ENCODE measurements around the gene PDSS2. TPM values are rescaled to one million over a fixed set of nuclear protein-coding genes. Genes with fewer than 3 reads are reported as not detected.

PDSS2 gene
- total RNA-seq, 2 donors from 2014 or later: 8.2 to 13.7 TPM

DNA sequence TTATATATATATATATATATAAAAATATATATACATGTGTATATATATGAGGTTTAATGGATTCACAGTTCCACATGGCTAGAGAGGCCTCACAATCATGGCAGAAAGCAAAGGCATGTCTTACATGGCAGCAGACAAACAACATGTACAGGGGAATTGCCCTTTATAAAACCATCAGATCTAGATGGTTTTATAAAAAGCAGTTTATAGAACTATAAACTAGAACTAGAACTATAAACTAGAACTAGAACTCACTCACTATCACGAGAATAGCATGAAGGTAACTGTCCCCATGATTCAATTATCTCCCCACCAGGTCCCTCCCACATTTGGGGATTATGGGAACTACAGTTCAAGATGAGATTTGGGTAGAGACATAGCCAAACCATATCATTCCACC lies 56.8 kb downstream of the PDSS2 start:
- H3K27me3 Mint-ChIP-seq (ENCODE audit: insufficient read depth): no peaks in the 10 kb centered on the region
- Histone ChIP-seq H3K27me3 (ENCODE audit: control insufficient read depth, insufficient read depth, low read length, poor library complexity, severe bottlenecking) (no peaks in the 10 kb centered on the region), H3K27ac (ENCODE audit: low read depth, low read length) (no peak overlapping the region), H3K4me1 (ENCODE audit: control insufficient read depth, insufficient read depth, low read length) (peaks cover 3% of the 10 kb centered on the region), H3K9me3 (ENCODE audit: control insufficient read depth, low read length) (peaks cover 35% of the 10 kb centered on the region), H3K36me3 (ENCODE audit: control insufficient read depth, insufficient read depth, low read length) (no peaks in the 10 kb centered on the region), H3K4me3 (ENCODE audit: low read length) (no peak overlapping the region), H3K9ac (ENCODE audit: extremely low read depth, low read length, poor library complexity, severe bottlenecking) (no peak overlapping the region)
- peaks cover 18% of the 10 kb centered on the region for H3K9me3 Mint-ChIP-seq
- no peak overlapping the region for H3K4me3 Mint-ChIP-seq
- TF ChIP-seq, protein P1, sequence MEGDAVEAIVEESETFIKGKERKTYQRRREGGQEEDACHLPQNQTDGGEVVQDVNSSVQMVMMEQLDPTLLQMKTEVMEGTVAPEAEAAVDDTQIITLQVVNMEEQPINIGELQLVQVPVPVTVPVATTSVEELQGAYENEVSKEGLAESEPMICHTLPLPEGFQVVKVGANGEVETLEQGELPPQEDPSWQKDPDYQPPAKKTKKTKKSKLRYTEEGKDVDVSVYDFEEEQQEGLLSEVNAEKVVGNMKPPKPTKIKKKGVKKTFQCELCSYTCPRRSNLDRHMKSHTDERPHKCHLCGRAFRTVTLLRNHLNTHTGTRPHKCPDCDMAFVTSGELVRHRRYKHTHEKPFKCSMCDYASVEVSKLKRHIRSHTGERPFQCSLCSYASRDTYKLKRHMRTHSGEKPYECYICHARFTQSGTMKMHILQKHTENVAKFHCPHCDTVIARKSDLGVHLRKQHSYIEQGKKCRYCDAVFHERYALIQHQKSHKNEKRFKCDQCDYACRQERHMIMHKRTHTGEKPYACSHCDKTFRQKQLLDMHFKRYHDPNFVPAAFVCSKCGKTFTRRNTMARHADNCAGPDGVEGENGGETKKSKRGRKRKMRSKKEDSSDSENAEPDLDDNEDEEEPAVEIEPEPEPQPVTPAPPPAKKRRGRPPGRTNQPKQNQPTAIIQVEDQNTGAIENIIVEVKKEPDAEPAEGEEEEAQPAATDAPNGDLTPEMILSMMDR (conservative IDR thresholded peaks at IDR 0.05): no peak
- H3K36me3 Mint-ChIP-seq (ENCODE audit: low read depth): peaks cover 15% of the 10 kb centered on the region
- no peak for DNase-seq
- no peak overlapping the region for H3K27ac Mint-ChIP-seq
- WGBS, 2 experiments (ENCODE audit: insufficient coverage in 1 of 2, insufficient read length in 1 of 2): 96% methylated on average over 1 of the region's 1 CpG; no CpG with 5 or more reads in 1 of the 2 experiments
- peaks cover 16% of the 10 kb centered on the region for H3K4me1 Mint-ChIP-seq

DNA sequence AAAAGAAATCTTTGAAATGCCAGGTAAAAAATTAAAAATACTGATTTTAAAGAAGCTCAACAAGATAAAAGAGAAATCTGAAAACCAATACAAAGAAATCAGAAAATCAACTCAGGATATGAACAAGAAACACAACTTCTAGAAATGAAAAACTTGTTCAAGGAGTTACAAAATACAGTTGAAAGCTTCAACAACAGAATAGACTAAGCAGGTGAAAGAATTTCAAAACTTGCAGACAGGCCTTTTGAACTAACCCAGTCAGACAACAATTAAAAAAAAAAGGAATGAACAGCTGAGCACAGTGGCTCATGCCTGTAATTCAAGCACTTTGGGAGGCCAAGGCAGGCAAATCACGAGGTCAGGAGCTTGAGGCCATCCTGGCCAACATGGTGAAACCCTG lies 57.8 kb downstream of the PDSS2 start:
- TF ChIP-seq, protein P1 (conservative IDR thresholded peaks at IDR 0.05): no peak
- H3K27me3 ChIP-seq (ENCODE audit: control insufficient read depth, insufficient read depth, low read length, poor library complexity, severe bottlenecking): no peaks in the 10 kb centered on the region
- peaks cover 3% of the 10 kb centered on the region for H3K4me1 ChIP-seq (ENCODE audit: control insufficient read depth, insufficient read depth, low read length)
- H3K9me3 ChIP-seq (ENCODE audit: control insufficient read depth, low read length): peaks cover 35% of the 10 kb centered on the region
- Mint-ChIP-seq H3K27ac (no peak overlapping the region), H3K4me1 (peaks cover 16% of the 10 kb centered on the region), H3K27me3 (ENCODE audit: insufficient read depth) (no peaks in the 10 kb centered on the region), H3K36me3 (ENCODE audit: low read depth) (peaks cover 15% of the 10 kb centered on the region), H3K4me3 (no peak overlapping the region), H3K9me3 (peaks cover 18% of the 10 kb centered on the region)
- no peak overlapping the region for H3K4me3 ChIP-seq (ENCODE audit: low read length)
- H3K36me3 ChIP-seq (ENCODE audit: control insufficient read depth, insufficient read depth, low read length): no peaks in the 10 kb centered on the region
- H3K27ac ChIP-seq (ENCODE audit: low read depth, low read length): no peak overlapping the region
- H3K9ac ChIP-seq (ENCODE audit: extremely low read depth, low read length, poor library complexity, severe bottlenecking): no peak overlapping the region
- 80 to 100% methylated on average over 1 of the region's 1 CpG for WGBS, 2 experiments (ENCODE audit: insufficient coverage in 1 of 2, insufficient read length in 1 of 2)
- DNase-seq: no peak

DNA sequence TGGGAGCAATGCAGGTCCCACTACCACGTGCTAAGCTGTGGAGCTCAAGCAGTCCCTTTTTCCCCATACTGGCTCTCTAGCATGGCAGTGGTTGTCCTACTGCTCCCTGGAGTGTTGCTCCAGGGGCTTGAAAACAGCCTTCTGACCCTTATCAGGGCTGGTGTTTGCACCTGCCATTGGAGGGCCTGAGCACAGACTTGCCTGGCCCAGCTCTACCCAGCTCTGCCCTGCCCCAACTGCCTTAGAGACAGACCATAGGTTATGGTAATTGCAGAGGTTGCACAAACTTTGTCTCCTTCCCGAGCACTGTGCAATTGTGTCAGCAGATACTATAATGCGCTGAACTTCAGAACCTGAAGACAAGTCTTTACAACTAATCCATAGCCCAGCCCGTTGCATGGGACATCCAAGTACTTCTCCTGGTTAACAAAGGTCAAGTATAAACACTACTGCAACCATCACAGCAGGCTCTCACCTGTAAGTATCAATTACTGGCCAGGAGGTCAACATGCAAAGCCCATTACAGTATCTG lies 58.7 kb downstream of the PDSS2 start:
- Mint-ChIP-seq H3K4me1 (peaks cover 16% of the 10 kb centered on the region), H3K27me3 (ENCODE audit: insufficient read depth) (no peaks in the 10 kb centered on the region), H3K27ac (no peak overlapping the region), H3K36me3 (ENCODE audit: low read depth) (peaks cover 15% of the 10 kb centered on the region), H3K9me3 (peaks cover 18% of the 10 kb centered on the region), H3K4me3 (no peak overlapping the region)
- DNase-seq: no peak
- Histone ChIP-seq H3K9me3 (ENCODE audit: control insufficient read depth, low read length) (peaks cover 35% of the 10 kb centered on the region), H3K9ac (ENCODE audit: extremely low read depth, low read length, poor library complexity, severe bottlenecking) (no peak overlapping the region), H3K27ac (ENCODE audit: low read depth, low read length) (no peak overlapping the region), H3K36me3 (ENCODE audit: control insufficient read depth, insufficient read depth, low read length) (no peaks in the 10 kb centered on the region), H3K27me3 (ENCODE audit: control insufficient read depth, insufficient read depth, low read length, poor library complexity, severe bottlenecking) (no peaks in the 10 kb centered on the region), H3K4me3 (ENCODE audit: low read length) (no peak overlapping the region), H3K4me1 (ENCODE audit: control insufficient read depth, insufficient read depth, low read length) (peaks cover 3% of the 10 kb centered on the region)
- 88 to 94% methylated on average over 1 to 4 of the region's 4 CpGs for WGBS, 2 experiments (ENCODE audit: insufficient coverage in 1 of 2, insufficient read length in 1 of 2)
- TF ChIP-seq, protein P1 (conservative IDR thresholded peaks at IDR 0.05): no peak
